HK-2 (cell line): ENCODE results near the gene IMMP1L.

Experiments
- DNase-seq: peaks from one replicate; pipeline ENCODE4 v3.0.0-alpha.2; 2018; ENCODE audit not compliant: unreplicated experiment

Gene IMMP1L

DNA sequence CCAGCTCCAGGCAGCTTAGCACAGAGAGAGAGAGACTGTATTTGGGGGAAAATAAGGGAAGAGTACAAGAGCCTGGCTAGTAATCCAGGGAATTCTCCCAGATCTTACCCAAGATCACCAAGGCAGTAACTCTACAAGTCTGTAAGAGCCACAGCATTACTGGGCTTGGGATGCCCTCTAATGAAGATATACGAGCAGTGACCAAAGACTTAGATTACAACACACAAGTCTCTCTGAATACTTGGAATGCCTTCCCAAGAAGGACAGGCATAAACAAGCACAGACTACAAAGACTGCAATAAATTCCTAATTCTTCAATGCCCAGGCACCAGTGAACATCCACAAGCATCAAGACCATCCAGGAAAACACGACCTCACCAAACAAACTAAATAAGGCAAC is 122.0 kb downstream of the IMMP1L start:
- DNase-seq = no peak

DNA sequence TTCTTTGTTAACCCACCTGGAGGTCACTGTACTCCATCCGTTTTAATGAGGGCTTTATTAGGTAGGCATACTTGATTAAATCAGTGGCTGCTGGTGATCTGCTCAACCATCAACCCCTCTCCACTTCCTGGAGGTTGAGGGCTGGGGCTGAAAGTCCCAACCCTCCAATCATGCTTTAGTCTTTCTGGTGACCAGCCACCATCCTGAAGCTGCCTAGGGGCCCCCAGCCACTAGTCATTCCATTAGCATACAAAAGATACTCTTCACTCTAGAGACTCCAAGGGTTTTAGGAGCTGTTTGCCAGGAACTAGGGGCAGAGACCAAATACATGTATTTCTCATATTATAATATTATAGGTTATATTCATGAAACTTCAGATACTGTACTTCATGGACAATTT is 126.3 kb downstream of the IMMP1L start:
- DNase-seq = no peak
